GM11168 (cell line): ENCODE data around the gene GPSM3.
"Not testable (repeated sequence)": the region's sequence is repeated elsewhere in the genome, so short reads cannot be mapped to it uniquely, and the experiment has no call there.

Source experiments
- in situ Hi-C: fragments of 300-500 bp; cut with MboI; formaldehyde crosslinking; loops from one replicate; pipeline ENCODE4 v1.12.0; 2022; ENCODE audit warnings: low sequenced_read_pairs; ENCODE audit not compliant: unreplicated experiment

The GPSM3 gene

GRCh38 chr6:32189069-32189741, 3.2 kb downstream of the GPSM3 start:
- in situ Hi-C loops = no loop called here

DNA sequence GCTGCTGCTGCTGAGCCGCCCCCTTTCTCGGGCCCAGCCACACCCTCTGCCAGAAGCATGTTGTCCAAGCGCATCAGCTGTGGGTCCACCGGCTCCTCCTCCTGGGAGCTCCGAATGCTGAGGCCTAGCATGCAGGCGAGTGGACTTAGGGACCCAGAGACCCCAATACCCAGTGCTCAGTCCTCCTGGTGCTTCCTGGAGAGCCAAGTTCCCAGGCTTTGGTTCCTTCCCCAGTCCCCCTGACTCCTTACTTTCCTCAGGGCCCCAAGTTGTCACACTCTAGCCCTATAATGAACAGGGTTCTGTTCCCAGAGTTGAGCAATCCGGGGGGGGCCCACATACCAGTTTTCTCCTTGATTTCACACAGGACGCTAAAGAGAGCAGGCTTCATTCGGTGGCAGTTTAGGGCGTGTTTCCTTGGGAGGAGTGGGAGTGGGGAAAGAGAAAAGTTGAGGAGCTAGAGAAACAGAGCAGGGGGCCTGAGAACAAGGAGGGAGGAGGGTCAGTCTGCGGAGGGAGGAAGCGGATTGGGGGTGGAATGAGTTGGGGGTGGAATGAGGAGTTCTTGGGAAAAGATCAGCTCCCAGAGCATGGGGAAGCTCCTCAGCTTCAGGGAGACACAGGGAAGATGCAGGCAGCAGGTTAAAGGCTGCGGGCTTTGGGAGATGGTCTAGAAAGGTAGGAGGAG, 3.9 kb downstream of the GPSM3 start:
- in situ Hi-C loops = no loop called here

- in situ Hi-C loops = not testable (repeated sequence)
Measured at GRCh38 chr6:32187725-32188380, 4.6 kb downstream of the GPSM3 start.

GRCh38 chr6:32187009-32187709, 5.3 kb downstream of the GPSM3 start:
- in situ Hi-C loops = no loop called here

DNA sequence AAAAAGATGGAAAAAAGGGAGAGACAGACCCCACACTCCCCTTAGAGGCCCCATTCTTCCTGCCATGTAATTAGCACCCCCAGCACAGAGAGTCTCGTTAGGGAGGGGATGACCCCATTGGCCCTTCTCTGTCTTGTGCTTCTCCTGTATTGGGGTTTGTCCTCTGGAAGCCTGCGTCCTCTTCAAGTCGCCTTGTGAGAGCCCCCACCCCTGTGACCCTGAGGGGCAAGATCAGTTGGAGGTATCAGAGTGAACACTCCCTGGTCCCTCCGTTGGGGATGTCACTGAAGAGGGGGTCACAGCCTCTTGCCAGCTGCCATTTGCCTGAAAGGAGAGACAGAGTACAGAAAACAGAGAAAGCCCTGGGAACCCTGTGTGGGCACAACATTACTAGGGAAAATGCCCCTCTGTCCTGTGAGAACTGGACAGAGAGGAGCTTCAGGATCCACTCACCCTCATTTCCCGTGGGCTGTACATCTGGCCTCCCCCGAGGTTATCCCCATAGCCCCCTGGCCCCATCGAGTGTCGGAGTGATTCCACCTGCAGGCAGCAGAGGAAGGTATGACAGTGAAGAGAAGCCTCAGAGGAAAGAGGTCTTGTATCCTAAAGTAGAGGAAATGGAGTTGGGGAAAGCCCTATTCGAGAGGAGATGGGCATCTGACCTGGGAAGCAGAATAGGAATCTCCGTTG, 6.1 kb downstream of the GPSM3 start:
- in situ Hi-C loops = not testable (repeated sequence)

DNA sequence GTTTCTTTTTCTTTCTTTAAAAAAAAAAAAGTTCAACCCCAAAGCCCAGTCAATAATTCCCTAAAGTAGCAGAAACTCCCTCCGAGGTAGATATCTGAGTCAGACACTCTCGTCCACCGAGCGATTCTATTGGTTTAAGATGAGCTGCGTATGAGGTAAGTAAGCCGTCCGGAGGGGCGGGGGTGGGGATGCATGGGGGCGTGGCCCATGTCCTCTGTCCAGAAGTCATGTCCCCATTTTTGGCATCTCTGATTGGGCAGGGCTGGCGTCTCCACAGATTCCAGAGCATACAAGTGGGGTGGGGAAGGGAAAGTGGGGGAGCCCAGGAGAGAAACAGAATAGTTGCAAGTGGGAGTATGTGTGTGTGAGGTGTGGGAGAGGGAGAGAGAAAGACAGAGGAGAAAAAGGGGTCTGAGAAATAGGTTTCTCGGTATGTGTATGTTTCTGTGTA, 6.7 kb downstream of the GPSM3 start:
- in situ Hi-C loops = not testable (repeated sequence)

- in situ Hi-C loops = no loop called here
Measured at GRCh38 chr6:32184084-32184640, 8.3 kb downstream of the GPSM3 start, which contains the start of gene AGER. Gene AGER (minus strand): TSS chr6:32184253. CDS start chr6:32184222, 31 bp downstream.

DNA sequence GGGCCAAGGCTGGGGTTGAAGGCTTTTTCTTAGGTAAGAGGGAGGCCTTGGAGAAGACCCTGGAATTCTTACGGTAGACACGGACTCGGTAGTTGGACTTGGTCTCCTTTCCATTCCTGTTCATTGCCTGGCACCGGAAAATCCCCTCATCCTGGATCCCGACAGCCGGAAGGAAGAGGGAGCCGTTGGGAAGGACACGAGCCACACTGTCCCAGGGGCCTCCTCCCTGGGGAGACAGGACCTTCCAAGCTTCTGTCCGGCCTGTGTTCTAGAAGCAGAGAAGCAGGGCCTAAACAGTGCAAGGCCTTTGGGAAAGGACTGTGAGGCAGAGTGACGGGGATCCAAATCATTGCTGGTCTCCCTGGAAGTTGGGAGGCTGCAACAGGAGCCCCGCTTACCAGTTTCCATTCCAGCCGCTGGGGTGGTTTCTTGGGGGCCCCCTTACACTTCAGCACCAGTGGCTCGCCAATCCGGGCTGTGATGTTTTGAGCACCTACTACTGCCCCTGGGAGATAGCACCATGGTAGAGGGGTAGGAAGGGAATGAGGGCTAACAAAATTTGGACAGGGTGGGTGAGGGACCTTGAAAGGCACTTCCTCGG, 8.9 kb downstream of the GPSM3 start:
- in situ Hi-C loops = no loop called here

DNA sequence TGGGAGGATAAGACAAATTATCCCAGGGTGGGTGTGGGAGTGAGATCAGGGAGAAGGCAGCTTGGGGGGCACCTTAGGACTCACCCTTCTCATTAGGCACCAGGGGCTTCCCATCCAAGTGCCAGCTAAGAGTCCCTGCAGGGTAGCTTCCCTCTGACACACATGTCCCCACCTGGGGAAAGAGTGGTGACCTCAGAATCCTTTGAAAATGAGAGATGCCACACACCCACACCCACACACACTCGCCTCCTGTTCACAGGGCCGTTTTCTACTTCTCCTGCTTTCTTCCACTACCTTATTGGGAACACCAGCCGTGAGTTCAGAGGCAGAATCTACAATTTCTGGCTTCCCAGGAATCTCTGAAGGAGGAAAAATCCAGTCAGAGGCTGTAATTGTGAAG, 9.4 kb downstream of the GPSM3 start:
- in situ Hi-C loops = no loop called here

DNA sequence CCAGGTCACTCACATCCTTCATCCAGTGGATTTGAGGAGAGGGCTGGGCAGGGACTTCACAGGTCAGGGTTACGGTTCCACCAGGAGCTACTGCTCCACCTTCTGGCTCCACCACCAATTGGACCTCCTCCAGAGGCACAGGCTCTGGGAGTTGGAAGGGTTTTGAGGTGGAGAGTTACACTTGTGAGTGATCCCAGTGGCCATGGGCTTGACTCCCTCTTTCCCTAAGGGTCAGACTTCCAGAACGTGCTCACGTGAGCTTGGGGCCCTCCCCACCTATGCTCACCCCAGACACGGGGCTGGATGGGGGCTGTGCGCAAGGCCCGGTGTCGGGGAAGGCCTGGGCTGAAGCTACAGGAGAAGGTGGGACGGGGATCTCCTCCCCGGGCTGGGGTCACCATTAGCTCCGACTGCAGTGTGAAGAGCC, 9.9 kb downstream of the GPSM3 start:
- in situ Hi-C loops = no loop called here

- in situ Hi-C loops = no loop called here
Measured at GRCh38 chr6:32181915-32182529, 10.4 kb downstream of the GPSM3 start.

DNA sequence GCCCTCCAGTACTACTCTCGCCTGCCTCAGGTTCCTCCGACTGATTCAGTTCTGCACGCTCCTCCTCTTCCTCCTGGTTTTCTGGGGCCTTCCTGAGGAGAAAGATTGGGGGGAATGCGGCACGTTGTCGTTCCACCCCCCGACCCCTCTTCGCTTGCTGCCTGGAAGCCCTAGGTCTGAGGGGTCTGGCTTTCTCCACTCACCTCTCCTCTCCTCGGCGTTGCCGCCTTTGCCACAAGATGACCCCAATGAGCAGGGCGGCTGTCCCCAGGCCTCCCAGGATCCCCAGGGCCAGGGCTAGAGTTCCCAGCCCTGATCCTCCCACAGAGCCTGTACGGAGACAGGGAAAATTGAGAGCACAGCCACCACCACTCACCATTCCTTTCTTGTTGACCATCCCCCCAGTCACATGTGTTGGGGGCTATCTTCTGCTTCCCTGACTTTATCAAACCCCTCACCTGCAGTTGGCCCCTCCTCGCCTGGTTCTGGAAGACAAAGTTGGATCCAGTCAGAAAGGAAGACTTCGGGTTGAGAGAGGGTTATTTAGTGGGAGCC, 11.2 kb downstream of the GPSM3 start:
- in situ Hi-C loops = no loop called here

DNA sequence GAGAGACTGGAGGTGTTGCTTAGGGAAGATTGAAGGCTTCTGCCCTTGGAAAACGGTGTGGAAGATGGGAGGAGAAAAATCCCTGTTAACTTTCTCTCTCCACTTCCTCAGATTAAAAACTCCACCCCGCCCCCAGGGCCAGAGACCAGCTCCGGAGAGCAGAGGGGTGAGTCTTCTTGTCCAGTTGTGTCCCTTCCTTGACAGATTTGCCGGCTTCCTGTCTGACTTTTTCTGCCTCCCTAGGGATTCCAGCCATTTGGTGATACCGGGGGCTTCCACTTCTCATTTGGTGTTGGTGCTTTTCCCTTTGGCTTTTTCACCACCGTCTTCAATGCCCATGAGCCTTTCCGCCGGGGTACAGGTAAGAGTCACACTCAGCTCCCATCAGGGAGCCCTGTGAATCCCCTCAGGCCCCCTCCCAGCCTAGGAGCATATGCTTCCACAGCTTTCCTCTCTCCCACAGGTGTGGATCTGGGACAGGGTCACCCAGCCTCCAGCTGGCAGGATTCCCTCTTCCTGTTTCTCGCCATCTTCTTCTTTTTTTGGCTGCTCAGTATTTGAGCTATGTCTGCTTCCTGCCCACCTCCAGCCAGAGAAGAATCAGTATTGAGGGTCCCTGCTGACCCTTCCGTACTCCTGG, 12.6 kb downstream of the GPSM3 start:
- in situ Hi-C loops = no loop called here

DNA sequence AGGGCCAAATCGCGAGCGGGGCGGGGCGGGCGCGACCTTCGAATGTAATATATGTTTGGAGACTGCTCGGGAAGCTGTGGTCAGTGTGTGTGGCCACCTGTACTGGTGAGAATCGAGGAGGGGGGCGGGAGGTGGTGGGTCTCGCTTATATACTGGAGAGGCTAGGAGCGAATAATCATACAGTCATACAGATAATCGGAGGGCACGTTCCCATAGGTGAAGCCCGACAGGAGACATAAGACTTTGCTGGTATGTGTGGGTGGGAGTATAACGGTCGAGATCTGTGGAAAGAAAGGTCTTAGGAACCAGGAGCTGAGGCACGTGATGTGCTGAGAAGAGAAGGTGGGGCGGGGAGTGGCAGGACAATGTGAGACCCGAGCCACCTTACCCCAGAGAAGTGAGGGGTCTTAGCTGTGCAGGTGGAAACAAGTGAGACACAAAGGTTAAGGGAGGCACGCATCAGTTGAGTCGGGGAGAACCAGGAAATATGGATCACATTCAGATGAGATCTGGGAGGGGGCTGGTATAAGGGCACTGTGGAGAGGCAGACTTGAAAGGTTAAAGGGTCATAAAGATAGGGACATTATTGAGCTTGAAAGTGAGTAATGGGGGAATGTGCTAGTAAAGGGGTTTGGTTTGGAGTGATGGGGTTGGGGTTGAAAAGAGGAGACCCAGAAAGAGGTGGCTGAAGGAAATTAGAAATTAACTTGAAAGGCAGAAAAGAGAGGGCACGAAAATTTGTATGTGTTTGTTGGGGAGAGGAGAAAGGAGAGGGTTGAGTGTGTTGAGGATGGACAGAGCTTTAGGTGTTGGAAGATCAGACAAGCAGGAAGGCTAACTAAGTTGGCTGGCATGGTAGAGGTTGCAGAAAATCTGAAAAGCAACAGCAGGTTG, 13.6 kb downstream of the GPSM3 start:
- in situ Hi-C loops = no loop called here

GRCh38 chr6:32177788-32178546, 14.5 kb downstream of the GPSM3 start, which contains the start of gene RNF5:
Gene RNF5 (plus strand): TSS chr6:32178405. CDS start chr6:32178512, 107 bp downstream.
- in situ Hi-C loops = no loop called here

- in situ Hi-C loops = no loop called here
Measured at GRCh38 chr6:32177183-32177787, 15.2 kb downstream of the GPSM3 start.
